B cell (primary cell): ENCODE measurements around the gene ACSS1.

ENCODE experiments used
- CTCF ChIP-seq: fragments of 200-600 bp; IDR thresholded peaks from one replicate; pipeline ENCODE4 v1.8.0; 2022; ENCODE audit warnings: antibody characterized with exemption, mild to moderate bottlenecking
- EZH2 ChIP-seq: IDR thresholded peaks from 2 replicates; pipeline ENCODE4 v1.6.1; 2012; ENCODE audit warnings: borderline replicate concordance, low read depth, mild to moderate bottlenecking, moderate library complexity, low read length; ENCODE audit not compliant: insufficient read depth, poor library complexity, severe bottlenecking

- TF ChIP-seq CTCF (no peak), EZH2 (no peak)
Observed at GRCh38 chr20:24996449-24997377, 61.2 kb downstream of the ACSS1 start.
